Karpas-422 (cell line): ENCODE results near the gene RAD51B. TPM values are rescaled to one million over a fixed set of nuclear protein-coding genes. Genes with fewer than 3 reads are reported as not detected.

Experiments used
- DNase-seq: peaks from one replicate; pipeline ENCODE4 v3.0.0-alpha.2; 2015
- H2AFZ ChIP-seq: fragments of 200-600 bp; sonication (generic); 2 replicates; pipeline ENCODE4 v1.6.1; 2014; ENCODE audit warnings: antibody characterized with exemption, low read length, mixed read lengths
- H3K27ac ChIP-seq: fragments of 200-600 bp; sonication (generic); 2 replicates; pipeline ENCODE4 v1.5.1; 2014; ENCODE audit warnings: mild to moderate bottlenecking, low read length, moderate library complexity
- H3K27me3 ChIP-seq: fragments of 200-600 bp; sonication (generic); 2 replicates; pipeline ENCODE4 v1.6.1; 2014; ENCODE audit warnings: low read length, mixed read lengths
- H3K36me3 ChIP-seq: fragments of 200-600 bp; sonication (generic); 2 replicates; pipeline ENCODE4 v1.6.1; 2014; ENCODE audit warnings: low read length, mixed read lengths; ENCODE audit not compliant: insufficient read depth
- H3K4me1 ChIP-seq: fragments of 200-600 bp; sonication (generic); 2 replicates; pipeline ENCODE4 v1.6.1; 2014; ENCODE audit warnings: mild to moderate bottlenecking, low read length, mixed read lengths
- H3K4me2 ChIP-seq: fragments of 200-600 bp; sonication (generic); 2 replicates; pipeline ENCODE4 v1.6.1; 2014; ENCODE audit warnings: low read length, low read depth, mild to moderate bottlenecking; ENCODE audit not compliant: poor library complexity, severe bottlenecking
- H3K4me3 ChIP-seq: fragments of 200-600 bp; sonication (generic); 2 replicates; pipeline ENCODE4 v1.5.1; 2014; ENCODE audit warnings: mild to moderate bottlenecking, antibody characterized with exemption, low read length, mixed read lengths
- H3K79me2 ChIP-seq: fragments of 200-600 bp; sonication (generic); 2 replicates; pipeline ENCODE4 v1.6.1; 2014; ENCODE audit warnings: mild to moderate bottlenecking, low read length, mixed read lengths
- H3K9ac ChIP-seq: fragments of 200-600 bp; sonication (generic); 2 replicates; pipeline ENCODE4 v1.6.0; 2014; ENCODE audit warnings: low read length
- H3K9me2 ChIP-seq: fragments of 200-600 bp; sonication (generic), shearing (Covaris generic); replicated peaks from 2 replicates; pipeline ENCODE4 v1.6.0; 2014; ENCODE audit warnings: mild to moderate bottlenecking, low read length, moderate library complexity; ENCODE audit not compliant: insufficient read depth
- H3K9me3 ChIP-seq: fragments of 300-700, 200-600 bp; sonication (generic); 2 replicates; pipeline ENCODE4 v1.6.1; 2014; ENCODE audit warnings: low read length, mixed read lengths
- H4K20me1 ChIP-seq: fragments of 200-600 bp; sonication (generic); 2 replicates; pipeline ENCODE4 v1.6.1; 2014; ENCODE audit warnings: mild to moderate bottlenecking, antibody characterized with exemption, low read length, low read depth; ENCODE audit not compliant: insufficient read depth
- total RNA-seq: library from RNA; depleted of rRNA; stranded (reverse); fragments of >200 nt; shearing (Covaris generic); gene quantifications from 2 replicates; pipeline ENCODE4 v1.2.3, GENCODE V29; 2014; ENCODE audit warnings: low replicate concordance

RAD51B gene
- total RNA-seq, 1 experiment from 2014 or later = 107 TPM

DNA sequence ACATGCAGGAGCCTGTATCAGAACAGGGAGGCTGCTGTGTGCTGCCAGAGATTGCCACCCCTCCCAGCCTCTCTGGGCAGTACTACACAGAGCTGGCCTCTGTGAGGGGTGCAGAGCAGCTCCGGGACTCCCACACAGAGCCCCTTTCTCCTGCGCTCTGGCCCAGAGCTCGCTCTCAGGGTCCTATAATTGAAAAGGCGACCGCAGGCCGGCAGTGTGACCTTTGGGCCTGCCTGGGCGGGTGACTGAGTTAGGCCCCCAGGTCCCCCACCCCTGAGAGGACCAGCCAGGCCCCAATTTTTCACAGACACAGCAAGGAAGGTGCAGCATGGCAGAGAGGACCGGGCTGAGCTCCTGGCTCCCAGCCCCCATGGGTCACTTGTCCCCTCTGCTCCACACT, 836.9 kb downstream of the RAD51B start:
- DNase-seq = no peak
- Histone ChIP-seq H3K36me3 (no peaks in the 10 kb centered on the region), H4K20me1 (no peaks in the 10 kb centered on the region), H3K27me3 (no peaks in the 10 kb centered on the region), H3K79me2 (no peaks in the 10 kb centered on the region), H3K9me2 (no peaks in the 10 kb centered on the region), H3K9me3 (no peaks in the 10 kb centered on the region), H3K4me1 (no peaks in the 10 kb centered on the region), H3K4me3 (no peak overlapping the region), H2AFZ (no peak overlapping the region), H3K4me2 (no peak overlapping the region), H3K9ac (no peak overlapping the region), H3K27ac (no peak overlapping the region)

DNA sequence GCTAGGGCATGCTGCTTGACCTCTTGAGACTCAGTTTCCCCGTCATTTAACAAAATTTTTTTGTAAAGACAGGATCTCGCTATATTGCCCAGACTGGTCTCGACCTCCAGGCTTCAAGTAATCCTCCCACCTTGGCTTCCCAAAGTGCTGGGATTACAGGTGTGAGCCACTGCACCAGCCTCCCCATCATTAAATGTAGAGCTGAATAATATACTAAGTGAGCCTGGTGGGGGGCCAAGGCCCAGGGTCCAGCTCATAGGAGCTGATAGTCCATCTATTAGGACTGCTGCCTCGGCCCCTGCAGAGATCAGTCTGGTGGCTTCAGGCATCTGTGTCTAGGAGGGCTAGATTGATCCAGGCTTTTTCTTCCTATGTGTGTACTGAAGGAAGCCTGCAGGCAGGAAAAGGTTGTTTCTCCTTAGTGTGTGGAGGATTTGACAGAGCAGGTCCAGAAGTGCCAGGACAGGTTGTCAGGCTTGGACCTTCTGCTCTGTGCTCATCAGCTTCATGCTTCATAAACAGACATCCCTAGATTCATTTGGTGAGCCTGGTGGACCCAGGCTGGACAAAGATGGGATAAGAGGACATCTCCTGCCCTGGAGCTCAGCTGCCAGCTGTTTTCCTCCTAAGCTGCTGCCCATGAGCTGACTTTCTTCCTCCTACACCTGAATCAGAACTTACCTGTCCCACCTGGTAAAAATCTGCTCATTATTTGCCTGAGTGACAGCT, 837.9 kb downstream of the RAD51B start:
- no peaks in the 10 kb centered on the region for H3K4me1 ChIP-seq
- no peaks in the 10 kb centered on the region for H3K36me3 ChIP-seq
- H3K27me3 ChIP-seq = no peaks in the 10 kb centered on the region
- DNase-seq = no peak
- no peak overlapping the region for H3K27ac ChIP-seq
- H3K9me3 ChIP-seq = no peaks in the 10 kb centered on the region
- no peak overlapping the region for H3K9ac ChIP-seq
- H3K9me2 ChIP-seq = no peaks in the 10 kb centered on the region
- no peaks in the 10 kb centered on the region for H3K79me2 ChIP-seq
- no peak overlapping the region for H2AFZ ChIP-seq
- no peak overlapping the region for H3K4me2 ChIP-seq
- H4K20me1 ChIP-seq = no peaks in the 10 kb centered on the region
- H3K4me3 ChIP-seq = no peak overlapping the region

DNA sequence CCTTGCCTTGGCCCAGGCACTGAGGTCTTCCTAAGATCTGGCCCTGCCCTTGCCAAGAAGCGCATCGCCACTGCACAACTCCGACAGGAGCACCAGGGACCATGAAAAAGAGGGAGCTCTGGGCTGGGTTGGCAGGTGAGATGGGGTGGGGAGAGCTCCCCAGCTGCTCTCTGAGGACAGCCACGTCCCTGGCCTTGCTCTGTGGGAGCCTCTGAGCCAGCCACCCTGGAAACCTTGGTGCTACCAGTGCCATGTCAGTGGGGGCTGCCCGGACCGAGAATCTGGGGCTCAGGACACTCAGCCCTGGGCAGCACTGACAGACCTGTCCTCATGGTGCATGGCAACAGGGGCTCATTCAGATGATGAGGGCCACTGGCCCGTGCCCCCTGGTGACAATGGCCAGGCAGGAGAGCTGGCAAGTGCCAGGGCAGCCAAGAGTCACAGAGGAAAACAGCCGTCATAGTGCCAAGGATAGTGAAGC, 838.5 kb downstream of the RAD51B start:
- H3K79me2 ChIP-seq = no peaks in the 10 kb centered on the region
- DNase-seq = no peak
- no peaks in the 10 kb centered on the region for H3K27me3 ChIP-seq
- H4K20me1 ChIP-seq = no peaks in the 10 kb centered on the region
- no peak overlapping the region for H3K9ac ChIP-seq
- H3K4me3 ChIP-seq = no peak overlapping the region
- H3K4me2 ChIP-seq = no peak overlapping the region
- H2AFZ ChIP-seq = no peak overlapping the region
- no peaks in the 10 kb centered on the region for H3K4me1 ChIP-seq
- H3K9me2 ChIP-seq = no peaks in the 10 kb centered on the region
- no peaks in the 10 kb centered on the region for H3K9me3 ChIP-seq
- no peaks in the 10 kb centered on the region for H3K36me3 ChIP-seq
- no peak overlapping the region for H3K27ac ChIP-seq

DNA sequence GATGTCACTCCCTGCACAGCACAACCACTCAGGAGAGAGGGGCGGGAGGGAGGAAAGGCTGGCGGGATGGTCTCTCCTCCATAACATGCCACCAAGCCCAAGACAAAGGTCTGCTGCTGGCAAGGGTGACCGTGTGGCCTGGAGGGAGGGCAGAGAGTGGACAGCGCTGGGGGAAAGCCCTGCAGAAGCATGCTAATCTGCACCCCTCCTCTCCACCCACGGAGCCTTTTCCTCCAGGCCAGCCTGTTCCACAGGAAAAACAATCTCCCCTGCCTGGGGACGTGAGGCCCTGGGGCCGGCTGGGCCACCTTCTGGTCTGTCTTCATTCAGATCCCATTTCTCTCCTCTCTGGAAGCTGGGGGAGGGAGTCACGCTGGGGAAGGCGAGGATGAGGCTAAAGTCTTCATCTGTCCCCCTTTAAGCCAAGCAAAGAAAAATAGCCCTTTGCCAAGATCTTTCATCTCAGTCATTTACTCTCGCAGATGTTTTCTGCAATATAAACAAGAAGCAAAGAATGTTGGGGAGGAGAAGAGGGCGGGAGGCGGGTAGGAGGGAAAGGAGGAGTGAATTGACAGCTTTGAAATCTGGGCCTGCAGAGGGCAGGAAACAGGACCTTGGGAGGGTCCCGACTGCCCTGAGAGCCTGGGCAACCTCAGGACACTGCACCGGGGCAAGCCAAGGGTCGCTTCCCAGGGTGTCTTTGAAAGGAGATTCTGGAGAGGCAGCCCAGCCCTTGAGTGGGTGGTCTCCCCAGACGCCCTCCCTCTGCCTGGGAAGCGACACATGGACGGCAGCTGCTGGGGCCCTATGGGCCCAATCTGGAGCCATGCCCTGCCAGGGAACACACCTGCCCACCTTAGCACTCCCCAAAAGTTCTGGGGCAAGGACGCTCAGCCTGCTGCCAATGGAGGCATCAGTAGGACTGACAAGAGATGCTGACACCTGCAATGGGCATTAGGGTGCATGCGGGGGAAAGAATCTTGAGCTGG, 839.7 kb downstream of the RAD51B start:
- Histone ChIP-seq H3K4me3 (no peak overlapping the region), H3K4me2 (no peak overlapping the region), H3K27ac (no peak overlapping the region), H3K9me2 (no peaks in the 10 kb centered on the region), H3K4me1 (no peaks in the 10 kb centered on the region), H3K9me3 (no peaks in the 10 kb centered on the region), H3K9ac (no peak overlapping the region), H4K20me1 (no peaks in the 10 kb centered on the region), H3K36me3 (no peaks in the 10 kb centered on the region), H2AFZ (no peak overlapping the region), H3K79me2 (no peaks in the 10 kb centered on the region), H3K27me3 (no peaks in the 10 kb centered on the region)
- no peak for DNase-seq

DNA sequence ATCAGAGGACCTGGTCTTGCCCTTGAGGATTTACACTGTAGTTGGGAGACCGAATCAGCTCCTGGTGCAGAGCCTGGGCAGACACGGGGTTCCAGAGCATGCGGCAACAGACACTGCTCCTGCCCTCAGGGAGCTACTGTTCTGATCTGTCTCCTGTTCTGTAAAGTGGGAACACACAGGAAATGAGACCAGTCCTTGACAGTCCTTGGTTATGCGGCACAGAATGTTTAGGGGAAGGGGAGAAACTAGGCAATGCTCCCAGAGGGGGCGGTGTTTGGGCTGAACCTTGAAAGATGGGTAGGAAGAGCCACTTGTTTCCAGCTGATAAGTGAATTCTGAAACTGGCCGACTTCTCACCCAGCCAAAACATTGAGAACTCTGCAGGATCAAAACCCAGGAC, 840.9 kb downstream of the RAD51B start:
- Histone ChIP-seq H3K27me3 (no peaks in the 10 kb centered on the region), H3K4me3 (no peak overlapping the region), H3K79me2 (no peaks in the 10 kb centered on the region), H3K27ac (no peak overlapping the region), H4K20me1 (no peaks in the 10 kb centered on the region), H3K36me3 (no peaks in the 10 kb centered on the region), H3K9ac (no peak overlapping the region), H3K9me2 (no peaks in the 10 kb centered on the region), H3K9me3 (no peaks in the 10 kb centered on the region), H3K4me2 (no peak overlapping the region), H3K4me1 (no peaks in the 10 kb centered on the region), H2AFZ (no peak overlapping the region)
- DNase-seq = no peak

DNA sequence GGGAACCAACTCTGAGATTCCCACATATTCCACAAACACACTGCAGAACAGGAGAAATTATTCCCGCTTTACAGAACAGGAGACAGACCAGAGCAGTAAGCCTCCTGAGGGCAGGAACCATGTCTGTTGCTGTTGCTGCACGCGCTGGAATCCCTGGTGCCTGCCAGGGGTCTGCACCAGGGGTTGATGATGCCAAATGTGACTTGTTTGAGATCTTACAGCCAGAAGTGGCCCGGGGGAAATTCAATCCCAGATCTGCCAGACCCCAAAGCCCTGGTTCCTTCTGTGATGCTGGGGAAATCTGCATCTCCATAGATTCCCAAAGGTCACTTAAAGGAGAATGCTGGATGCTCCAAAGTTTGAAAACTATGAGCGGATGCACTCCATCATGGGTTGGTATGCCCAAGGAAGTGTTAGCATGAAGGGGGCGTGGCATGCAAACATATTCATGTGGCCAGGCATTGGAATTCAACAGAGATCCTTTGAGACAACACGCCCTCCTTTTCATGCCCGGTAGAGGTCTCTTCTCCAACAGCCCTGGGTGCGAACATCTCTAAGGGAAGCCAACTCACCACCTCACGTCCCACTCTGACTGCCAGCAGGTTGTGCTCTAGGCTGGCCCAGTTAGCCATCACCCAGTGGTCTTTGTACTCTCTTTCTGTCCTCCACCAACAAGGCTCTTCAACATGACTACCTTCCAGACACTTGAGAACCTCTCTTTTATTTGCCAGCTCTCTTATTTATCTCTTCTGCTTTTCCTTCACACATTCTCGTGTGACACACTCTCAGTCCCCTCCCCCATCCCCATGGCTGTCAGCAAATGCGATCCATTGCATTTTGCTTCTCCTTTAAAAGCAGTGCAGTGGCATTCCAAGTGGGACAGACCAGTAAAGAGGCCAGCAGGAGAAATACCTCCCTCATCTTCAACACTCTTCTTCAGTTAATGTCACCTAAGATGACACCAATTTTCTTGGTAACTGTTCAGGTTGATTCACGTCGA, 841.9 kb downstream of the RAD51B start:
- peak; percentile 70 for DNase-seq
- no peak overlapping the region for H3K9ac ChIP-seq
- no peak overlapping the region for H3K27ac ChIP-seq
- H4K20me1 ChIP-seq = no peaks in the 10 kb centered on the region
- H3K36me3 ChIP-seq = no peaks in the 10 kb centered on the region
- no peaks in the 10 kb centered on the region for H3K27me3 ChIP-seq
- H2AFZ ChIP-seq = no peak overlapping the region
- H3K4me2 ChIP-seq = no peak overlapping the region
- H3K9me2 ChIP-seq = no peaks in the 10 kb centered on the region
- H3K4me3 ChIP-seq = no peak overlapping the region
- peaks cover 10% of the 10 kb centered on the region for H3K4me1 ChIP-seq
- no peaks in the 10 kb centered on the region for H3K79me2 ChIP-seq
- H3K9me3 ChIP-seq = no peaks in the 10 kb centered on the region

DNA sequence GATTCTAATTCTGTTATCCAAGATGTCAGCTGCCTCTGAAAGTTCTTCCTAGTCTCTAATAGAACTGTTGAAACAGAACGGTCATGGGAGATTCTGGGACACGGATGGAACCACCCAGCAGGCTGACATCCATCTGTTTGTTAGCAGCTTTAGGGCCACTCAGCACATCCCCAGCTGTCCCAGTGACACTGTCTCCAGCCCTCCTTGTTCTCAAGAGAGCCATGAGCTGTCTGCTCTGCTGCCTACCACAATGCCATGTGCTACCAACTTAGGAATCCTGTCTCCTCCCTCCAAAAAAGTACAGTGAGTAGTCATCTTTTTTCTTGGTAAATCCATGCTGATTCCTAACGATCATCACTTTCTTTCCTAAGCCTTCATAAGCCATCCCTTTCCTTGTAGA, 842.8 kb downstream of the RAD51B start:
- H3K36me3 ChIP-seq = no peaks in the 10 kb centered on the region; the same call in 1 of the 2 replicates
- no peaks in the 10 kb centered on the region for H3K27me3 ChIP-seq
- no peak overlapping the region for H3K27ac ChIP-seq
- no peak overlapping the region for H2AFZ ChIP-seq
- H4K20me1 ChIP-seq = no peaks in the 10 kb centered on the region
- H3K4me3 ChIP-seq = no peak overlapping the region
- no peak overlapping the region for H3K4me2 ChIP-seq
- no peak for DNase-seq
- H3K4me1 ChIP-seq = peaks cover 14% of the 10 kb centered on the region
- H3K9me3 ChIP-seq = no peaks in the 10 kb centered on the region
- H3K9ac ChIP-seq = no peak overlapping the region
- no peaks in the 10 kb centered on the region for H3K79me2 ChIP-seq
- H3K9me2 ChIP-seq = no peaks in the 10 kb centered on the region
